ENCODE measurements around the gene LRTM2.

Gene LRTM2

GRCh38 chr12:1844223-1844622 lies 23.9 kb downstream of the LRTM2 start:
- TF ChIP-seq FOXP2 (optimal IDR thresholded peaks at IDR 0.05; ENCODE audit: borderline replicate concordance, extremely low read depth, extremely low read length, insufficient read depth): no peak

- TF ChIP-seq SIN3A (IDR thresholded peaks at IDR 0.05; ENCODE audit: borderline replicate concordance, insufficient read depth, low read length) (no peak), POLR2AphosphoS5 (IDR thresholded peaks at IDR 0.05; ENCODE audit: low read depth, low read length) (no peak), TAF1 (IDR thresholded peaks at IDR 0.05; ENCODE audit: borderline replicate concordance, insufficient read depth, low read length) (no peak), REST (IDR thresholded peaks at IDR 0.05; ENCODE audit: insufficient read depth in 1 of 2, low read depth in 2 of 2, low read length in 2 of 2) (no peak), FOXP2 (optimal IDR thresholded peaks at IDR 0.05; ENCODE audit: borderline replicate concordance, extremely low read depth, extremely low read length, insufficient read depth) (no peak)
Measured at GRCh38 chr12:1844661-1845409, 24.5 kb downstream of the LRTM2 start.

- no peak for TF ChIP-seq REST (IDR thresholded peaks at IDR 0.05; ENCODE audit: insufficient read depth in 1 of 2, low read depth in 2 of 2, low read length in 2 of 2)
- no peak for TF ChIP-seq FOXP2 (optimal IDR thresholded peaks at IDR 0.05; ENCODE audit: borderline replicate concordance, extremely low read depth, extremely low read length, insufficient read depth)
- TF ChIP-seq TAF1 (IDR thresholded peaks at IDR 0.05; ENCODE audit: borderline replicate concordance, insufficient read depth, low read length): no peak
- no peak for TF ChIP-seq SIN3A (IDR thresholded peaks at IDR 0.05; ENCODE audit: borderline replicate concordance, insufficient read depth, low read length)
- no peak for TF ChIP-seq POLR2AphosphoS5 (IDR thresholded peaks at IDR 0.05; ENCODE audit: low read depth, low read length)
Measured at GRCh38 chr12:1845427-1845826, 25.1 kb downstream of the LRTM2 start.

GRCh38 chr12:1845886-1846285 lies 25.5 kb downstream of the LRTM2 start:
- TF ChIP-seq TAF1 (IDR thresholded peaks at IDR 0.05; ENCODE audit: borderline replicate concordance, insufficient read depth, low read length) (no peak), FOXP2 (optimal IDR thresholded peaks at IDR 0.05; ENCODE audit: borderline replicate concordance, extremely low read depth, extremely low read length, insufficient read depth) (no peak), REST (IDR thresholded peaks at IDR 0.05; ENCODE audit: insufficient read depth in 1 of 2, low read depth in 2 of 2, low read length in 2 of 2) (no peak), POLR2AphosphoS5 (IDR thresholded peaks at IDR 0.05; ENCODE audit: low read depth, low read length) (no peak), SIN3A (IDR thresholded peaks at IDR 0.05; ENCODE audit: borderline replicate concordance, insufficient read depth, low read length) (no peak)

GRCh38 chr12:1846421-1847405 lies 26.3 kb downstream of the LRTM2 start:
- TF ChIP-seq TAF1 (IDR thresholded peaks at IDR 0.05; ENCODE audit: borderline replicate concordance, insufficient read depth, low read length) (no peak), POLR2AphosphoS5 (IDR thresholded peaks at IDR 0.05; ENCODE audit: low read depth, low read length) (no peak), SIN3A (IDR thresholded peaks at IDR 0.05; ENCODE audit: borderline replicate concordance, insufficient read depth, low read length) (no peak), FOXP2 (optimal IDR thresholded peaks at IDR 0.05; ENCODE audit: borderline replicate concordance, extremely low read depth, extremely low read length, insufficient read depth) (no peak), REST (IDR thresholded peaks at IDR 0.05; ENCODE audit: insufficient read depth in 1 of 2, low read depth in 2 of 2, low read length in 2 of 2) (no peak)

Measured in PFSK-1 (cell line).